Ascending aorta (tissue), 2 donors: ENCODE measurements around the gene NUAK2. TPM values are rescaled to one million over a fixed set of nuclear protein-coding genes. Genes with fewer than 3 reads are reported as not detected.

Experiments used
- DNase-seq, 2 donors: peaks; one replicate each; pipeline ENCODE4 v3.0.0-alpha.2; 2019; ENCODE audit warnings: low spot score in 2 of 2
- H3K27ac ChIP-seq, 2 donors: fragments of 200-600 bp; sonication (generic); one replicate each; pipeline ENCODE4 v1.5.1; 2016 to 2017; ENCODE audit warnings: mild to moderate bottlenecking in 1 of 2
- H3K27me3 ChIP-seq: fragments of 200-600 bp; sonication (generic); one replicate; pipeline ENCODE4 v1.5.1; 2017
- H3K36me3 ChIP-seq, 2 donors: fragments of 200-600 bp; sonication (generic); one replicate each; pipeline ENCODE4 v1.5.1; 2016
- H3K4me1 ChIP-seq, 2 donors: fragments of 200-600 bp; sonication (generic); one replicate each; pipeline ENCODE4 v1.5.1; 2016 to 2017; ENCODE audit warnings: mild to moderate bottlenecking in 1 of 2
- H3K4me3 ChIP-seq, 2 donors: fragments of 200-600 bp; sonication (generic); one replicate each; pipeline ENCODE4 v1.5.1; 2016 to 2017; ENCODE audit warnings: mild to moderate bottlenecking in 1 of 2
- H3K9me3 ChIP-seq, 2 donors: fragments of 200-600 bp; sonication (generic); one replicate each; pipeline ENCODE4 v1.5.1; 2016
- CTCF ChIP-seq, 3 experiments: fragments of 200-600 bp in 2 of 3; fragments of 450-650 bp in 1 of 3; sonication (generic) in 2 of 3; IDR thresholded peaks; one replicate each; pipeline ENCODE4 v1.5.1; 2016 to 2019; ENCODE audit warnings: antibody characterized with exemption in 3 of 3, mild to moderate bottlenecking in 1 of 3, moderate library complexity in 1 of 3
- intact Hi-C: fragments of 100-400 bp; cut with DNase I; formaldehyde crosslinking; loops from one replicate; pipeline ENCODE4 v1.15.1; 2023
- total RNA-seq: library from RNA; depleted of rRNA; stranded (reverse); fragments of >200 nt; gene quantifications from one replicate; pipeline ENCODE4 v1.1.0, GENCODE V29; 2016

Gene NUAK2
- total RNA-seq, 1 donor from 2014 or later, result 0.85 TPM

DNA sequence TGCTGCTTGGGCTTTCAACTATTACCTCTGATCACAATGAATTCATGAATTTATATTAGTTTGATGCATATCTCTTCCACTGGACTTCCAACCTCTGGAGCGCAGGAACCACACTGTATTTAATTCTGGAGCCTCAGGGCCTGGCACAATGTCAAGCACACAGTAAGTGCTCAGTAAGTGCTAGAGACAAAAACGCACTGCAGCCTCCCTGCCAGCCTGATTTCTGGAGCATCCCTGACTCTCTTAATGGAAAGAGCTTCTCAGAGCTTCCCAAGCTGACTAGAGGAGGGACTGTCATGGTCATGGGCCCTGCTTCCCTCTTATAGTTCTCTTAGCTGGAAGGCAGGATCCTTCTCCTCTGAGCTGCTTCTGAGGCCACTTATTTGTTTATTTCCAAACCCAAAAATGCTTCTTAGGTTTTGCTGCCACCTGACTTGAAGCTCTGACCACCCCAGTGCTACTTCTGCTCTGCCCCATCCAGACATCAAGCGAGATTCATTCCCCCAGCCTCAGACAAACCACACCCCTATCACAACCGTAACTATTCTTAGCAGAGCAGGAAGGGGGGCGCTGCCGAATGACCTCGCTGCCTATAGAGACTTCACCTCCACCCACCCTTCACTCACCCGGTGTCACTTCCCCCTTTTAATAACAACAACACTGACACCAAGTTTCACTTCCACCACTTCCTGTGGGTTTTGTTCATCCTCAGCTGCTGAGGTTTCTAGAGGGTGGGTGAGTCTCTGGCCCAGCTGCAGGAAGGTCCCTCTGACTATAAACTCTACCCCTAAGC is 33.6 kb downstream of the NUAK2 start:
- H3K9me3 ChIP-seq, result no peaks in the 10 kb centered on the region
- H3K36me3 ChIP-seq, result no peaks in the 10 kb centered on the region
- H3K27ac ChIP-seq, result no peak overlapping the region
- H3K4me1 ChIP-seq, result no peaks in the 10 kb centered on the region
- intact Hi-C loops, result no loop called here
- TF ChIP-seq CTCF (IDR thresholded peaks at IDR 0.05), result no peak
- DNase-seq, result peak in 1 of 2 donors; percentile 43
- H3K4me3 ChIP-seq, result no peak overlapping the region
- H3K27me3 ChIP-seq, result no peaks in the 10 kb centered on the region

- Histone ChIP-seq H3K36me3 (no peaks in the 10 kb centered on the region), H3K27me3 (no peaks in the 10 kb centered on the region), H3K9me3 (no peaks in the 10 kb centered on the region), H3K4me1 (no peaks in the 10 kb centered on the region), H3K27ac (no peak overlapping the region), H3K4me3 (no peak overlapping the region)
- TF ChIP-seq CTCF (IDR thresholded peaks at IDR 0.05), result no peak
- DNase-seq, result no peak
- intact Hi-C loops, result no loop called here
These were observed 34.5 kb downstream of the NUAK2 start for GRCh38 chr1:205287076-205287475.

DNA sequence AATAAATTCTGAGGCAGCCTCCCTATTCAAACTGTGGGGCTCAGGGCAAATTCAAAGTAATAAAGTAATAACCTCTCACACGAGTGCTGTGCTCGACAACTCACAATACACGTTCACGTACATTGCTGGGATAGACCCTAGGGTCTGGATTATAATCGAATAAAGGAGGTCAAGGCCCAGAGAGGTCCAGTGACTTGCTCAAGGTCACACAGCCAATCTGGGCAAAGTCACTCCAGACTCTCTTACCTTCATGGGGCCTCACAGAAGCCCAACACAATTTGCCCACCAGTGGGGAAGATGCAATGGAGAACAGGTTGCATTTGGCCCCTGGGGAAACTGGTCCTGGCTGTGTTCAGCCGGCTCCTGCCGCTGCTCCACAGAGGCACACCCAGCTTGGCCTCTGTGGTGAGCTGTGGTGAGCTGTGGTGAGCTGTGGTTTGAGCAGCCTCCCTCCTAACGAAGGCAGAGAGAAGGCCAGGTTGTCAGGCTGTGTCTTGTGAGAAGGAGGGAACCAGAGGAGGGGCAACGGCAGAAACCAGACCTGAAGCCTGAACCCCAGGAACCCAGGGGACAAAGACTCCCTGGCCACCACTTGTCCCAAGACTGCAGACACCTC is 35.1 kb downstream of the NUAK2 start:
- intact Hi-C loops, result no loop called here
- Histone ChIP-seq H3K4me3 (no peak overlapping the region), H3K27me3 (no peaks in the 10 kb centered on the region), H3K9me3 (no peaks in the 10 kb centered on the region), H3K36me3 (no peaks in the 10 kb centered on the region), H3K4me1 (no peaks in the 10 kb centered on the region), H3K27ac (no peak overlapping the region)
- DNase-seq, result no peak
- TF ChIP-seq CTCF (IDR thresholded peaks at IDR 0.05), result no peak

DNA sequence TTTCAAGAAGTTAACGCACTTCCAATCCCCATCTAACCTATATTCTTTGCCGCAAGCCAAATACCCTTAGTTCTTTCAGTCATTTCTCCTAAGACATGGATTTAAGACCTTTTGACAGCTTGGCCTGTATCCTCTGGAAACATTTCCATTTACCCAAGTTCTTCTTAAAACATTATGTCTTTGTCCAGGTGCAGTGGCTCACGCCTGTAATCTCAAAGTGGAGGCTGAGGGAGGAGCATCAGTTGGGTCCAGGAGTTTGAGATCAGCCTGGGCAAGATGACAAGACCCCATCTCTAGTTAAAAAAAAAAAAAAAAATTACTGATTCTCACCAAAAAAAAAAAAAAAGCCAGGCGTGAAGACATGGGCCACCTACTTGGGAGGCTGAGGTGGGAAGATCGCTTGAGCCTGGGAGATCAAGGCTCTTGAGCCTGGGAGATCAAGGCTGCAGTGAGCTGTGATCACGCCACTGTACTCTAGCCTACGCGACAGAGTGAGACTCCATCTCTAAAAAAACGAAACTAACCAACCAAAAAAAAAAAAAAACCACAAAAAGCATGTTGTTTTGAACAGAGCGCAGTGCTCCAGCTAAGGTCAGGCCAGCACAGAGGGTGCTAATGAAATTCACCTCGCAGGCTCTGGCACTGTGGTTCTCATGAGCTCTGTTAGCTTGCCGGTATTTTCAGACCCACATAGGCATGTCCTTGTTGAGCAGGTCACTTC is 36.0 kb downstream of the NUAK2 start:
- Histone ChIP-seq H3K27me3 (no peaks in the 10 kb centered on the region), H3K4me1 (no peaks in the 10 kb centered on the region), H3K4me3 (no peak overlapping the region), H3K27ac (no peak overlapping the region), H3K9me3 (no peaks in the 10 kb centered on the region), H3K36me3 (no peaks in the 10 kb centered on the region)
- no peak for TF ChIP-seq CTCF (IDR thresholded peaks at IDR 0.05)
- intact Hi-C loops, result no loop called here
- DNase-seq, result no peak

GRCh38 chr1:205284420-205285144 is 37.0 kb downstream of the NUAK2 start:
- intact Hi-C loops, result no loop called here
- no peaks in the 10 kb centered on the region for H3K4me1 ChIP-seq
- no peak overlapping the region for H3K27ac ChIP-seq
- H3K4me3 ChIP-seq, result no peak overlapping the region
- H3K36me3 ChIP-seq, result no peaks in the 10 kb centered on the region
- no peaks in the 10 kb centered on the region for H3K27me3 ChIP-seq
- no peak for TF ChIP-seq CTCF (IDR thresholded peaks at IDR 0.05)
- no peaks in the 10 kb centered on the region for H3K9me3 ChIP-seq
- peak; percentile 82 to 89 for DNase-seq
